ENCODE results near the gene STX8.
A peak's percentile ranks its signal among the peaks of the same experiment; 100 is the strongest.

The STX8 gene

GRCh38 chr17:9239793-9240658 lies 335.6 kb downstream of the STX8 start:
- DNase-seq = peak; percentile 35
- Histone ChIP-seq H3K27me3 (replicated peaks) (no peaks in the 10 kb centered on the region), H3K36me3 (replicated peaks) (no peaks in the 10 kb centered on the region), H3K4me3 (ENCODE audit: low read depth, low read length) (peak overlapping the region; percentile 44), H3K27ac (no peak overlapping the region)
- TF ChIP-seq, protein P1, sequence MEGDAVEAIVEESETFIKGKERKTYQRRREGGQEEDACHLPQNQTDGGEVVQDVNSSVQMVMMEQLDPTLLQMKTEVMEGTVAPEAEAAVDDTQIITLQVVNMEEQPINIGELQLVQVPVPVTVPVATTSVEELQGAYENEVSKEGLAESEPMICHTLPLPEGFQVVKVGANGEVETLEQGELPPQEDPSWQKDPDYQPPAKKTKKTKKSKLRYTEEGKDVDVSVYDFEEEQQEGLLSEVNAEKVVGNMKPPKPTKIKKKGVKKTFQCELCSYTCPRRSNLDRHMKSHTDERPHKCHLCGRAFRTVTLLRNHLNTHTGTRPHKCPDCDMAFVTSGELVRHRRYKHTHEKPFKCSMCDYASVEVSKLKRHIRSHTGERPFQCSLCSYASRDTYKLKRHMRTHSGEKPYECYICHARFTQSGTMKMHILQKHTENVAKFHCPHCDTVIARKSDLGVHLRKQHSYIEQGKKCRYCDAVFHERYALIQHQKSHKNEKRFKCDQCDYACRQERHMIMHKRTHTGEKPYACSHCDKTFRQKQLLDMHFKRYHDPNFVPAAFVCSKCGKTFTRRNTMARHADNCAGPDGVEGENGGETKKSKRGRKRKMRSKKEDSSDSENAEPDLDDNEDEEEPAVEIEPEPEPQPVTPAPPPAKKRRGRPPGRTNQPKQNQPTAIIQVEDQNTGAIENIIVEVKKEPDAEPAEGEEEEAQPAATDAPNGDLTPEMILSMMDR (IDR thresholded peaks at IDR 0.05; ENCODE audit: low read depth, low read length, missing control alignments) = no peak
- in situ Hi-C loops (cut with HindIII; ENCODE audit: low pct_ligation_motif_present, low sequenced_read_pairs) = no loop called here

DNA sequence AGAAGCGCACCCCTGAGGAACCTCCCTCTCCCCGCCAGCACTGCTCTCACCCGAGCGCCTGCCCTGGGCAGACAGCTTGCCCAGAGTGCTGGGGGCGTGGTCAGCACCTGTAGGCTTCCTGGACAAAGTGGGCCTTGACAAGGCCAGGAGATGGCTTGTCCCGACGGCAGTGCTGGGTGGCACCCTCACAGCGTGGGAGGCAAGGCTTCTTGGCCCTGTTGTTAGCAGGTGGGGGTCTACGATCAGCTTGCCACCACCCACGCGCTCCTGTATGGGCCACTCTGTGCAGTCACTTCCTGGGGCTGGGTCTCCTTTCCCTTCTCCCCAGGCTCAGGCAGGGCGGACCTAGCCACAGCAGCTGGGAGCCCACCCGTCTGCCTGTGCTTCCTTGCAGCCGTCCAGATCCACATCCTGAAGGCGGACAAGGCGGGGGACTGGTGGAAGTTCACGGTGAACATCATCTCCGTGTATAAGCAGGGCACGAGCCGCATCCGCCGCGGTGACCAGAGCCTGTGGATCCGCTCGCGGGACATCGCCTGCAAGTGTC lies 336.3 kb downstream of the STX8 start:
- H3K27ac ChIP-seq = no peak overlapping the region
- H3K27me3 ChIP-seq (replicated peaks) = no peaks in the 10 kb centered on the region
- no peak for DNase-seq
- TF ChIP-seq, protein P1 (IDR thresholded peaks at IDR 0.05; ENCODE audit: low read depth, low read length, missing control alignments) = no peak
- no peaks in the 10 kb centered on the region for H3K36me3 ChIP-seq (replicated peaks)
- H3K4me3 ChIP-seq (ENCODE audit: low read depth, low read length) = peak overlapping the region; percentile 44
- in situ Hi-C loops (cut with HindIII; ENCODE audit: low pct_ligation_motif_present, low sequenced_read_pairs) = no loop called here

GRCh38 chr17:9238340-9239245 lies 337.0 kb downstream of the STX8 start:
- Histone ChIP-seq H3K4me3 (ENCODE audit: low read depth, low read length) (no peak overlapping the region), H3K27ac (no peak overlapping the region)
- DNase-seq = no peak

DNA sequence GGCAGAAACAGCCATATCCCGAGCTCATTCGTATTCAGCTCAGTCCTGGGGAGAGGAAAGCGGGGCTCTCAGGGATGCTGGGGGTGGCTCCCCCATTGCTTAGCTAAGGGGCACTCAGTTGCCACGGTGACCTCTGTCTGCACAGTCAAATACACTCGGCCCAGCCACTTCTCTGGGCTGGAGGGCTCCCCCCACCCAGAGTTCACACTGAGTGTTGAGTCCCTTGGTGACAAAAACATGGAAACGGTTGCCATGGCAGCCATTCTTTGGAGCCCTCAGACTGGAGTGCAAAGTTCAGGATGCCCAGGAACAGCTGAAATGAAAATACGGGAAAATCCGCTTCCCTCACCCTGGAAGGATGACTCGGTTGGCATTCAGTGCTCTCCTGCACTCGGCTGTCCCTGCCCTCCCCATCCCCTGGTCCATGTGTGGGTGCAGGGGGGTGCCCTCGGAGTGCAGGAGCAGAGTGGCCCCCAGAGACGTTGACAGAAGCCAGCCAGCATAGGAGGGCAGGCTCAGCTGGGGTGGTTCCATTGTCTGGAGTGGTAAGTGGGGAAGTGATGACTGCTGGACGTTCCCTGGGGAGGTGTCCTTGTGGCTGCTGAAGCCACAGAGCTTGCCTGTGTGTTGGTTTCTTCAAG lies 337.8 kb downstream of the STX8 start:
- H3K4me3 ChIP-seq (ENCODE audit: low read depth, low read length) = no peak overlapping the region
- in situ Hi-C loops (cut with HindIII; ENCODE audit: low pct_ligation_motif_present, low sequenced_read_pairs) = no loop called here
- H3K27me3 ChIP-seq (replicated peaks) = no peaks in the 10 kb centered on the region
- TF ChIP-seq, protein P1 (IDR thresholded peaks at IDR 0.05; ENCODE audit: low read depth, low read length, missing control alignments) = no peak
- H3K36me3 ChIP-seq (replicated peaks) = no peaks in the 10 kb centered on the region
- no peak for DNase-seq
- no peak overlapping the region for H3K27ac ChIP-seq

More at GRCh38 chr17:9238340-9239245, 337.0 kb downstream of the STX8 start:
- Histone ChIP-seq H3K36me3 (replicated peaks) (no peaks in the 10 kb centered on the region), H3K27me3 (replicated peaks) (no peaks in the 10 kb centered on the region)
- in situ Hi-C loops (cut with HindIII; ENCODE audit: low pct_ligation_motif_present, low sequenced_read_pairs) = no loop called here
- TF ChIP-seq, protein P1 (IDR thresholded peaks at IDR 0.05; ENCODE audit: low read depth, low read length, missing control alignments) = no peak

DNA sequence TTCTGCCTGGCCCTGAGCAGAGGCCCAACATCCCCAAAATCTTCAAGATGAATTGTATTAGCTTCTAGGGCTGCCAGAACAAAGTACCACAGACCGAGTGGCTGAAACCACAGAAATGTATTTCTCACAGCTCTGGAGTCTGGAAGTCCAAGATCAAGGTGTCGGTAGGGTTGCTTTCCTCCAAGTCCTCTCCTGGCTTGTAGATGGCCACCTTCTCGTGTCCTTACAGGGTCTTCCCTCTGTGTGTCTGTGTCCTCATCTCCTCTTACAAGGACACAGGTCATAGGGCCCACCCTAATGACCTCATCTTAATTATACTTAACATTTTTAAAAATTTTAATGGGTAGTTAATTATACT lies 338.6 kb downstream of the STX8 start:
- TF ChIP-seq, protein P1 (IDR thresholded peaks at IDR 0.05; ENCODE audit: low read depth, low read length, missing control alignments) = no peak
- no peak overlapping the region for H3K27ac ChIP-seq
- DNase-seq = no peak
- H3K4me3 ChIP-seq (ENCODE audit: low read depth, low read length) = no peak overlapping the region
- in situ Hi-C loops (cut with HindIII; ENCODE audit: low pct_ligation_motif_present, low sequenced_read_pairs) = no loop called here
- H3K36me3 ChIP-seq (replicated peaks) = no peaks in the 10 kb centered on the region
- H3K27me3 ChIP-seq (replicated peaks) = no peaks in the 10 kb centered on the region
